Inflammatory macrophage treated with lipopolysaccharide for 1 hour (primary cell): Measurements from ENCODE around the gene SDHA.
"Not testable (repeated sequence)": the region's sequence is repeated elsewhere in the genome, so short reads cannot be mapped to it uniquely, and the experiment has no call there.

ENCODE experiments used
- DNase-seq, 2 donors: peaks; one replicate each; pipeline ENCODE4 v3.0.0-alpha.2; 2020 to 2022

SDHA gene

GRCh38 chr5:223791-224190, 5.7 kb downstream of the SDHA start:
- no peak for DNase-seq

GRCh38 chr5:225334-225733, 7.2 kb downstream of the SDHA start:
- no peak for DNase-seq

- DNase-seq = not testable (repeated sequence)
Observed at GRCh38 chr5:227375-227774, 9.3 kb downstream of the SDHA start.

- DNase-seq = no peak
Observed at GRCh38 chr5:228886-229285, 10.8 kb downstream of the SDHA start.

GRCh38 chr5:230711-231110, 12.6 kb downstream of the SDHA start:
- DNase-seq = no peak

- DNase-seq = no peak
Observed at GRCh38 chr5:231661-232060, 13.5 kb downstream of the SDHA start.

- DNase-seq = not testable (repeated sequence)
Observed at GRCh38 chr5:233426-233825, 15.3 kb downstream of the SDHA start.

- DNase-seq = no peak
Observed at GRCh38 chr5:234450-234849, 16.3 kb downstream of the SDHA start.

- DNase-seq = not testable (repeated sequence)
Observed at GRCh38 chr5:235527-235926, 17.4 kb downstream of the SDHA start.

GRCh38 chr5:237931-238330, 19.8 kb downstream of the SDHA start:
- DNase-seq = not testable (repeated sequence)

- not testable (repeated sequence) for DNase-seq
Observed at GRCh38 chr5:240550-240949, 22.4 kb downstream of the SDHA start.

- DNase-seq = not testable (repeated sequence)
Observed at GRCh38 chr5:241045-241669, 23.0 kb downstream of the SDHA start.

GRCh38 chr5:243683-244367, 25.7 kb downstream of the SDHA start:
- not testable (repeated sequence) for DNase-seq

GRCh38 chr5:245717-246116, 27.6 kb downstream of the SDHA start:
- DNase-seq = not testable (repeated sequence)

- DNase-seq = not testable (repeated sequence)
Observed at GRCh38 chr5:250396-250795, 32.3 kb downstream of the SDHA start.

GRCh38 chr5:251016-251415, 32.9 kb downstream of the SDHA start:
- not testable (repeated sequence) for DNase-seq

- DNase-seq = not testable (repeated sequence)
Observed at GRCh38 chr5:251538-251937, 33.4 kb downstream of the SDHA start.

GRCh38 chr5:251975-252374, 33.9 kb downstream of the SDHA start:
- not testable (repeated sequence) for DNase-seq

- DNase-seq = no peak
Observed at GRCh38 chr5:252546-252945, 34.4 kb downstream of the SDHA start.

- not testable (repeated sequence) for DNase-seq
Observed at GRCh38 chr5:254322-254721, 36.2 kb downstream of the SDHA start.

- DNase-seq = not testable (repeated sequence)
Observed at GRCh38 chr5:255116-255515, 37.0 kb downstream of the SDHA start.

GRCh38 chr5:256347-256746, 38.2 kb downstream of the SDHA start:
- DNase-seq = not testable (repeated sequence)

- no peak for DNase-seq
Observed at GRCh38 chr5:257148-257547, 39.0 kb downstream of the SDHA start.

- not testable (repeated sequence) for DNase-seq
Observed at GRCh38 chr5:263275-263974, 45.3 kb downstream of the SDHA start.
